GM19240 (cell line): Measurements from ENCODE around the gene SBNO2.

Experiments used
- DNase-seq: peaks from one replicate; pipeline ENCODE4 v3.0.0; 2011; ENCODE audit warnings: low spot score; ENCODE audit not compliant: insufficient read length

Gene SBNO2, protein sequence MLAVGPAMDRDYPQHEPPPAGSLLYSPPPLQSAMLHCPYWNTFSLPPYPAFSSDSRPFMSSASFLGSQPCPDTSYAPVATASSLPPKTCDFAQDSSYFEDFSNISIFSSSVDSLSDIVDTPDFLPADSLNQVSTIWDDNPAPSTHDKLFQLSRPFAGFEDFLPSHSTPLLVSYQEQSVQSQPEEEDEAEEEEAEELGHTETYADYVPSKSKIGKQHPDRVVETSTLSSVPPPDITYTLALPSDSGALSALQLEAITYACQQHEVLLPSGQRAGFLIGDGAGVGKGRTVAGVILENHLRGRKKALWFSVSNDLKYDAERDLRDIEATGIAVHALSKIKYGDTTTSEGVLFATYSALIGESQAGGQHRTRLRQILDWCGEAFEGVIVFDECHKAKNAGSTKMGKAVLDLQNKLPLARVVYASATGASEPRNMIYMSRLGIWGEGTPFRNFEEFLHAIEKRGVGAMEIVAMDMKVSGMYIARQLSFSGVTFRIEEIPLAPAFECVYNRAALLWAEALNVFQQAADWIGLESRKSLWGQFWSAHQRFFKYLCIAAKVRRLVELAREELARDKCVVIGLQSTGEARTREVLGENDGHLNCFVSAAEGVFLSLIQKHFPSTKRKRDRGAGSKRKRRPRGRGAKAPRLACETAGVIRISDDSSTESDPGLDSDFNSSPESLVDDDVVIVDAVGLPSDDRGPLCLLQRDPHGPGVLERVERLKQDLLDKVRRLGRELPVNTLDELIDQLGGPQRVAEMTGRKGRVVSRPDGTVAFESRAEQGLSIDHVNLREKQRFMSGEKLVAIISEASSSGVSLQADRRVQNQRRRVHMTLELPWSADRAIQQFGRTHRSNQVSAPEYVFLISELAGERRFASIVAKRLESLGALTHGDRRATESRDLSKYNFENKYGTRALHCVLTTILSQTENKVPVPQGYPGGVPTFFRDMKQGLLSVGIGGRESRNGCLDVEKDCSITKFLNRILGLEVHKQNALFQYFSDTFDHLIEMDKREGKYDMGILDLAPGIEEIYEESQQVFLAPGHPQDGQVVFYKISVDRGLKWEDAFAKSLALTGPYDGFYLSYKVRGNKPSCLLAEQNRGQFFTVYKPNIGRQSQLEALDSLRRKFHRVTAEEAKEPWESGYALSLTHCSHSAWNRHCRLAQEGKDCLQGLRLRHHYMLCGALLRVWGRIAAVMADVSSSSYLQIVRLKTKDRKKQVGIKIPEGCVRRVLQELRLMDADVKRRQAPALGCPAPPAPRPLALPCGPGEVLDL (N-terminal part only)

DNA sequence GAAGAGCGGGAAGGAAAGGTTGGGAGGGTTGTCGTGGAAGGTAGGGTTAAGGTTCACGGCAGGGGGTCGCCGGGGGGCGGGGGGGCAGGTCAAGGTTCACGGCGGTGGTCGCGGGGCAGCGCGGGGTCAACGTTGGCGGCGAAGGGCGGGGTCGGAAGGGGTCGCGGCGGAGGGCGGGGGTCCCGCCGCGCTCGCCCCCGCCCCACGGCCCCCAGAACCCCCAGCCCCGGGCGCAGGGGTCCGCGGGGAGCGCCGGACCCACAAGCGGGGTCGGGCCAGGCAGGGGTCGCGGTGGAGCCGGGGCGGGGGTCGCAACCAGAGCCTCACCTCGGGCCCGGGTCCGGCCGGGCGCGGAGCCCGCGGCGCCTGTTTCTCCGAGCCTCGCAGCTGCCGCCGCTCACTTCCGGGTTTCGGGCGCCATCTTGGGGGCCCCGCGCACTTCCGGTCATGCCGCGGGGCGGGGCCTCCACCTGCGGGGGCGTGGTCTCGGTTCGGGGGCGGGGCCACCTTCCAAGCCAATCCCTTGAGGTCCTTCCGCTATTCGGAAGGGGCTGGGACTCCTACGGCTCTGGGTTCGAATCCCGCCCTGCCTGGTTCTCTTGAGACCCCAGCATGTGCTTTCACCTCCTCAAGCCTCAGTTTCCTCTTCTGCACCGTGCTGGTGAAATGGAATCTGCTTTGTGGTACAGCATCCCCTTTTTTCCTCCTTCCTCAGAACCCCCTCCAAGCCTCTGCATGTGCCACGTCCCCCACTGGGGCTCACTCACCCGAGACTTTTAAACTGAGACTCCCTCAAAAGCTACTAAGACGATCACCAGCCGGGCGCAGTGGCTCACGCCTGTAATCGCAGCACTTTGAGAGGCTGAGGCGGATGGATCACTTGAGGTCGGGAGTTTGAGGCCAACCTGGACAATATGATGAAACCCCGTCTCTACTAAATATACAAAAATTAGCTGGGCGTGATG, at the start of gene SBNO2:
Gene SBNO2 (minus strand): TSS at position 424 of the 965 bp plus-strand sequence. CDS start 19,992 bp downstream, outside the sequence.
- peak; percentile 98 for DNase-seq

DNA sequence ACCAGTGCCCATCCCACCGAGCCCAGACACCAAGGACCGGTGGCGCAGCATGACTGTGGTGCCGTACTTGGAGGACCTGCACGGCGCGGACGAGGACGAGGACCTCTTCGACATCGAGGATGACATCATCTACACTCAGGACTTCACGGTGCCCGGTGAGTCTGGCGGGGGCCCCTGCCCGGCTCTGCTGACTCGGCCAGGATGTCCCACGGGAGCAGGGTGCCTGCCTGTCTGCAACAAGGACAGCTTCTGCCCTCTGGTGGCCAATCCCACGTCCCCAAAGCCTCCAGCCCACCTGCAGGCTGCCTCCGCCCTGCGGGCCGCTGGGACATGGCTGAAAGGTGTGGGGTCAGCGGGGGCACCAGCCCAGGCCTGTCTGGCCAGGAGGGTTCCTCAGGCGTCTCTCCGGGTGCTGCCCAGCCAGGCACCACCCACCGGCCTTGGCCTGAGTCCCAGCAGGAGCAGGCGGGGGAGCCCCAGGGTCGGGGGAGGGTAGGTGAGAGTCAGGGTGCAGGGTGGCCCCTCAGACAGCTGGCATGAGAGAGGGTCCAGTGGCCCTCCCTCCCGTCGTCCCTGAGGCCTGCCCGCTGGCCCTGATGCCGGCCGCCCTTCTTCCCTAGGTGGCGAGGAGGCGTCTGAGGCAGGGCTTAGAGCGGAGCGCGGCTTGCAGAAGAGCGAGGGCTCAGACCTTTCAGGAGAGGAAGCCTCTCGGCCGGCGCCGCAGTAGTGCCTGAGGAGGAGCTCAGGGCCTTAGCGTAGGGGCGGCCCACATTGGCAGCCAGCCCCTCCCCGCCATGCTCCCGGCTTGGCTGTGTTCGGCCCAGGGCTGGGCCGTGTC, 49.2 kb upstream of the SBNO2 start:
- DNase-seq = peak; percentile 84

DNA sequence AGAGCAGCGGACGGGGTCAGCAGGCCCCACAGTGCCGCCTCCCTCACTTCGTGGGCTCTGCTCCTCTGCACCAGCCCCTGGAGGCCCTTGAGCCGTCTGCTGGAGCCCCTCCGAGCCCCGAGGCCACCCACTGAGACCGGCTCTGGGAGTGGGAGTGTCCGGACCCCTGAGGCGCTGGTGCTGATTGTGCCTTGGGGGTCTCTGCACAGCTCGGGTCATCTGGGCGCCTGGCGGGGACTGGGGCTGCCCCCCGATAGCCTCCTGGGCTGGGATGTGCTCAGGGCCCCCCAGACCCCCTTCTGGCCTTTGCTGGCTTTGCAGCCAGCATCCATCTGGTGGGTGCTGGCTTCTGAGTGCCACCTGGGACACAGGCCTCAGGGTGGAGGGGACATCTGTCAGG, 48.3 kb upstream of the SBNO2 start:
- no peak for DNase-seq

DNA sequence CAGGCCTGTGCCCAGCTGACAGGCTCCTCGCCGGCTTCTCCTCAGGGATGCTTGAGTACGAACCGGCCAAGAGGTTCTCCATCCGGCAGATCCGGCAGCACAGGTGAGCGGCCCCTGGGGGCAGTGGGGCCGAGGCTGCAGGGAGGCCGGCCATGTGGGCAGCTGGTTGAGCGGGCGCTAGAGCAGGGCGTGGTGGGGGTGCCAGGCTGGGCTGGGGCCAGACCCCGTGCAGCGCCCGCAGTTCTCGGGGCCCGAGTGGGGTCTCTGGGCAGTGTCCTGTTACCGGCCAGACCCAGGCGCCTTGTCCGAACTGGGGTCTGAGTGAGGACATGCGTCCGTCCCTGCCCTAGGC, 47.8 kb upstream of the SBNO2 start:
- DNase-seq = no peak

DNA sequence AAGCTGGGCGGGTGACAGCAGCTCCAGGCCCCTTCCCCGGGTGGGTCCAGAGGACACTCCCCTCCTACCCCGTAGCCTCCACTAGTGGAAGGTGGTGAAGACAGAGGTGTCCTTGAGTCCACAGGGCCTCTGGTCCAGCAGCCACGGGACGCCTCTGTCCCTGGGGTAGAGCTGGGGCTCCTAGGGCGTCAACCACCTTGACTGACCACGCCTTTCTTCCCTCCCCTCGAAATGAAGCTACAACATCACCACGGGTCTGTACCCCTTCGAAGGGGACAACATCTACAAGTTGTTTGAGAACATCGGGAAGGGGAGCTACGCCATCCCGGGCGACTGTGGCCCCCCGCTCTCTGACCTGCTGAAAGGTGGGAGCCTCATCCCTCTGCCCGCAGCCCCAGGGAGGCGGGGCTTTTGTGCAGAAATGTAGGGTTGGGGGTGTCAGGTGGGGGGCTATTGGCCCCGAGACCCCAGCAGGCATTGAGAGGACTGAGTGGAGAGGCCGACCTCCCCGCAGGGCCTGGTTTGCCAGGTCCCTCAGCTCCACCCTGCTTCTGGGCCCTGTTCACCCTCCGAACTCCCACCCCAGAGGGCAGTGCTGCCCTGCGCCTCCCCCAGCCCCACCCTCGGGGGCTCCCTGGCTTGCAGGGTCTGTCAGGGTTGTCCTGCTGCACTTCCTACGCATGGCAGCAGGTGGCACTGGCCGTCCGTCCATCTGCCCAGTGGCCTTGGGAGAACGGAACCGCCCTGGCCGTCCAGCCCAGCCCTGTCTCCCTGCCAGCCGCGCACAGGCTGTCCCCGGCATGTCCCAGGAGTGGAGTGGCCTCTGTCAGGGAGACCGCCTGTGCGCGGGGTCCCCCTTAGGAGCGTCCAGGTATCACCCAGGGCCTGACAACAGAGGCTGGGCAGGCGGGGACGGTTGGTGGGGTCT, 47.2 kb upstream of the SBNO2 start:
- no peak for DNase-seq

DNA sequence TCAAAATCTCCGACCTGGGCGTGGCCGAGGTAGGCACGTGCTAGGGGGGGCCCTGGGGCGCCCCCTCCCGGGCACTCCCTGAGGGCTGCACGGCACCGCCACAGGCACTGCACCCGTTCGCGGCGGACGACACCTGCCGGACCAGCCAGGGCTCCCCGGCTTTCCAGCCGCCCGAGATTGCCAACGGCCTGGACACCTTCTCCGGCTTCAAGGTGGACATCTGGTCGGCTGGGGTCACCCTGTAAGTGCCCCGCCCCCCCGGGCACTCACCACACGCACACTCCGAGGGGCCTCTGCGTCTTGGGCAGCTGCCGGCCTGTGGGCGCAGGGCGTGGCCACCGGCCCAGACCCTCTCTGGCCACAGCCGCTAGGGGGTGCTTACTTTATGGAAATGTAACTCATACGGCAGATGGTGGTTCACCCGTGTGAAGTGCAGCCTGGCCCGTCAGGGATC, 46.4 kb upstream of the SBNO2 start:
- no peak for DNase-seq

DNA sequence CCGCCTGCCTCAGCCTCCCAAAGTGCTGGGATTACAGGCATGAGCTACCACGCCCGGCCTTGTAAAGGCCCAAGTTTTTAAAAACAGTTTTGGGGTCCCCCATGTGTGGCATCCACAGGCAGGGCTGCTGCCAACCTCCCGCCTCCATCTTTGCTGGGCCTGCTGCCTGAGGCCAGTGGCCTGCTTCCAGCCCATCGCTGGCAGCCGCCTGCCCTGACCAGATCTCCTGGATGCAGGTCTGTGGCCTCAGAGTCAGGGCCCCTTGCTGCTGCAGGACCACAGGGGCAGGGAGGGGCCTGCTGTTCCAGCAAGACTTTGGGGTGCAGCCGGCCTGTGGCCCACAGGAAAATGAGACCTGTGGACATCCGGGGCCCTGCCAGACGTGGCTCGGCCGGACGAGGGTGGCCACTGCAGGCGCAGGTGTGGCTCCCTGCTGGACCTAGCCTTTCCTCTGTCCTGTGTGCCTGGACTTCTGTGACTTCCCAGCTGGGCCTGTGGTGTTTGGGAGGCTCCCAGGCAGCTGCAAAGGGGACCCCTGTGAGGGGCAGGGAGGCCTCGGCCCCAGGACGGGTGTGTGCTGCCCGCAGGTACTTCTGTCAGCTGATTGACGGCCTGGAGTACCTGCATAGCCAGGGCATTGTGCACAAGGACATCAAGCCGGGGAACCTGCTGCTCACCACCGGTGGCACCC, 45.9 kb upstream of the SBNO2 start:
- DNase-seq = no peak

DNA sequence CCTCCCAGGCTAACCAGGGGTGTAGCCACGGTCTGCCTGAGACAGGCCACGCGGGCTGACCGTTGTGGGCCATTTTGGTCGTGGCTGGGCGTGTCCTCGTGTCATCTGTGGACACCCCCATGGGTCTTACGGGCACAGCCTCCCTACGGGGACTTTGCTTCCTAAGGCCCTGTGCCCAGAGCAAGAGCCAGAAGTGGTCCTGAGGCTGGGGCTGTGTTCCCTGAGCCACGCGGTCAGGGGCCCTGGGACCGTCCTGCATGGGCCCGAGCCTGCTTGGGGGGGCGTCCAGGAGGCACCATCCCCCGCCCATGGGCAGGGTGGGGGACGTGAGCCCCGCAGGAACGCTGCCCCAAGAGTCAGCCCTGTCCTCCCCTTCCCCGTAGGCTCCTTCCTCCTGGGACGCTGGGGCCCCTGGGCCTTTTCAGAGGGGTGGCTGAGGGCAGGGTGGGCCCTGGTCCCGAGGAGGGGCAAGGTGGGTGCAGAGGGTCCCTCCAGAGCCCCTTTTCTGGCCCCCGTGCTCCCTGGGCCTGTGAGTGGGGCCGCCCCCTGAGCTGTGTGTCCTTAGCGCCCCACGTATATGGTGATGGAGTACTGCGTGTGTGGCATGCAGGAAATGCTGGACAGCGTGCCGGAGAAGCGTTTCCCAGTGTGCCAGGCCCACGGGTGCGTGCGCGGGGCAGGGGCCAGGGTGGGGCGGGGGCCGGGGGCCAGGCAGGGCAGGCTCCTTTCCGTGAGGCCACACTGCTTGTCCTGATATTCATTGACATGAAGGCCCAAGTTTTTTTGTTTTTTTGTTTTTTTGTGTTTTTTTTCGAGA, 44.9 kb upstream of the SBNO2 start:
- no peak for DNase-seq

DNA sequence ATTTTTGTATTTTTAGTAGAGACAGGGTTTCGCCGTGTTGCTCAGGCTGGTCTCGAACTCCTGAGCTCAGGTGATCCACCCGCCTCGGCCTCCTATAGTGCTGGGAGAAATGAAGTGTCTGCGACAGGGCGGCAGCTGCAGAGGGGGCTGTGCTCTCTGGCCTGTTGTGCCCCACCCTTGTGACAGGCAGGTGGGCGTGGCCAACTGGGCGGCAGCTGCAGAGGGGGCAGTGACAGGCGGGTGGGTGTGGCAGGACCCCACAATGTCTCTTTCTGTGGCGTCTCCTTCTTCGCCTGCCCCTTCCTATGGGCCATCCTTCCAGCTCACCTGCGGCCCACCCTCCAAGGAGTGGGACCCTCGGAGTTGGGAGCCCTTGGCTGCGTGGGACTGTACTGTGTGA, 43.3 kb upstream of the SBNO2 start:
- no peak for DNase-seq

DNA sequence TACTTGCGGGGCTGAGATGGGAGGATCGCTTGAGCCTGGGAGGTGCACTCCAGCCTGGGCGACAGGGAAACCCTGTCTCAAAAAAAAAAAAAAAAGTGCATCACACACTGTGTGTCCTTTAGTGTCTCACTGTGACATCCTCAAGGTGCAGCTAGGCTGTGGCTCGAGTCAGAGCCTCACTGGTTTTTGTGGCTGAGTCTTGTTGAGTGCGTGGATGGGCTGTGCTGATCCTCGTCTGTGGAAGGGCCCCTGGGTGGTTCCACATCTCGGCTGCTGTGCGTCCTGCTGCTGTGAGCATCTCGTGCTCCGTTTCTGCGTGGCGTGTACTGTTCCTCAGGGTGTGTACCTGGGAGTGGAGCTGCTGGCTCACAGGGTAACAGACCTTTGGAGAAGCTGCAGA, 42.7 kb upstream of the SBNO2 start:
- no peak for DNase-seq

DNA sequence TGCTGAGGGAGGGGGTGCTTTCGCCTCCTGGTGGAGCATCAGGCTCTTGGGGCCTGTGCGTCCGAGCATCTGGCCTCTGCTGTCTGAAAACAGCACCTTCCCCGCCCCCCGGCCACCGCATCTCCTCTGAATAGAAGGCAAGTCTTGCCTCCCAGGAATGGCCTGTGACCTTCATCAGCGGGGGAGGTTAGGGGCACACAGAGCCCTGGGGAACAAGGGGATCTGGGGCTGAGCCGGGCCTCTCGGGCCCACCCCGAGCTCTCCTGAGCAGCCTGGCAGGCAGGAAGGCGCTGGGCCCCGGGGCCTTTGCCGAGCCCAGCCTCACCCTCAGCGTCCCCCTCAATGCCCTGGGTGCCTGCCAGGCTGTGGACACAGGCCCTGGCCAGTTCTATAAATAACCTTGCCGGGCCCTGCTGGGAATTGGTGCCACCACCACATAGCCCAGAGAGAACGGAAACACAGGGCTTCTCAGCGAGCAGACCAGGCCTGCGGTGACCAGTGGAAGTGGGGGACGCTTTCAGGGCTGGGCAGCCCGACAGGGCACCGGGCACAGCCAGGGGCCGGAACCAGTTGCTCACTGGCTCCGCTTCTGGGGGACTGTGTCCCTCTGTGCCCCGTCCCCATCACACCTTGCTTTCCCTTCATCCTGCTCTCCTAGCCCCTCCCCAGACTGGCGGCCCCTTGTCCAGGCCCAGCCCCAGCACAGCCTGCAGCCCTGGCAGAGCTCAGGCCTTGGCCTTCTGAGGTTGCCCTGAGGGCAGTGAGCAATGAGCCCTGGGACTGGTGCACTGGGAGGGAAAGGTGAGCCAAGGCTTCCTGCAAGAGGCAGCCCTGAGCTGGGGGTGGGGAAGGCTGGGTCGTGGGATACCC, 41.0 kb upstream of the SBNO2 start:
- no peak for DNase-seq

DNA sequence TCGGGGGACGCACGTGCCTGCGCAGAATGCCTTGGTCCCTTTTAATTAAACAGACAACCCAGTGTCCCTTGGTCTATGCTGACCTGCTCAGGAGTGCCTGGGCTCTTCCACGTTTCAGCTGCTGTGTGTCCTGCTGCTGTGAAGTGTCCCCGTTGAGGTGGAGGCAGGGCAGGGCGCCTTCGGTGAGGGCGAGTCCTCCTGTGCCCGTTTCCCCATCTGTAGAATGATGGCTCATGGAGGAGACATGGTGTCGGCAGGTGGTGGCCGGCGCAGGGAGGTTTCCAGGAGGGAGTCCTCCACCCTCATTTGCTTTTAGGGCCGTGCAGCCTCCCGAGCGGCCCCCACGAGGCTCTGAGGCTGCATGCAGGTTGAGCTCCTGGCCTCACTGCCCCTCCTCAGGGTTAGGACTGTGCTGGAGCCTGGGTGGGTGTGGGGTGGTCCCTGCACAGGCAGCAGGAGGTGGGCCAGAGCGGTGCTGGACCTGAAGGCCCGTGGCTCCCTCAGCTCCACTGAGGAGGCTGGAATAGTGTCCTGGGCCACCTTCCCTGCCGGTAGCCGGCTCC, 40.3 kb upstream of the SBNO2 start:
- DNase-seq = no peak

DNA sequence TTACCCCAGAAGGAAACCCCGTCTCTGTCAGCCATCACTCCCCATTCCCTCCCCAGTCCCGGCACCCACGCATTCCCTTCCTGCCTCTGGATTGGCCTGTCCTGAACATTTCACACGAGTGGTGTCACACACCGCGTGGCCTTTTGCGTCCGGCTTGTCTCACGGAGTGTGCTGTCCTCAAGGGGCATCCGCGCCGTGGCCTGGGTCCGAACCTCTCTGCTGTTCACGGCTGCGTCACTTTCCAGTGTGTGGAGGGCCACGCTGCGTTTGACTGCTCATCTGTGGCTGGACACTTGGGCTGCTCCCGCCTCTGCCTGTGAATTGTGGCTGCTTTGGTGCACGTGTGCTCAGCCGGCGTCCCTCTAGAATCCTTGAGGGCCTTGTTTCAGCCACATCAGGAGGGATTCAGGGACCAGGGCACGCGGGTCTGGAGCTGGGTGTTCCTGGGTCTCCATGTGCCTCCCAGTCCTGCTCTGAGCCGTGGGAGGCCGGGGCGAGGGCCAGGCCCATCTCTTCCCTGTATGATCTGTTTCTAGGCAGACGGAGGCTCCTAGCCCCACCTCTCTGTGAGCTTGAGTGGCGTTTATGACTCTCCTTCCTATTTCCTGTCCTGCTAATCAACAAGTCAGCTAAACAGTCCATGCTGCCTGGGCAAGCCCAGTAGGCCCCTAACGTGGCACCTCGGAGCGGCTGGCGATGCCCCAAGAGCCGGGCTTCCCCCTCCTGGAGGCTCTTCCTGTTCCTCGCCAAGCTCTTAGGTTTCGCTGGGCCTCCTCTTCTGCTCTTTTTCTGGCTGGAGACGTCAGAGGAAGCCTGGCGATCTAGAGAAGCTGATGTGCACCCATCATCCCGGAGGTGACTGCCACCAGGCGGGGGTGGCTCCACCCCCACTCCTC, 39.6 kb upstream of the SBNO2 start:
- no peak for DNase-seq

DNA sequence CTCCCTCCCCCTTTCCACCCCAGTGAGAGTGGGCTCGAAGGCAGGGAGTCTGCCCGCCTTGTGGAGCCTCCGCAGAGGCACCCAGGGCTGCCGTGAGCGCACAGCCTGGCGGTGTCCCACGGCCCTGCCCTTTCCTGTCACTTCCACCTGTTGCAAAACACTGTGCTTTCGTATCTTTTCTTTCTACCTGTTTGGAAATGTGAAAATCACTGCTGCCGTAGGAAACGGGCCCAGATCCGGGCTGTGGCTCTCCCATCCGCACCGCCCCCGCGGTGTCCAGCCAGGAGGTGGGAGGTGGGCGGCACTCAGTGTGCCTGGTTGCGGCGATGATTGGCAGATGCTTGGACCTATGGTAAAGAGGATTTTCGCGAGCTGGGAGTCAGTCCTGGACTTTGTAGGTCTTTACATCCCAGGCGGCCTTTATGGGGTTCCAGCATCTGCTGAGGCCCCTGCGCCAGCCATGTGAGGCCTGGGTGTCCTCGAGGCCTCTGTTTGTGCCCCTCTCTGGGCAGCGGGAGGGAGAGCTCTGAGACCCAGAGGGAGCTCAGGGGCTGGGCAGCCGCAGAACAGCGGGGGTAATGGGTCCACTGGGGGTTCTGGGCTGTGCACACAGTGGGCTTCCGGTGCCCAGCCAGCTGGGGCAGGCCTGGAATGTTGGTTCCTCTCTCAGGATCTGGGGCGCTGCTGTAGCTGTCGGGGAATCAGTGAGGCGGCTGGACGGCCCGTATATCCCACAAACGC, 37.6 kb upstream of the SBNO2 start:
- no peak for DNase-seq
